H1 (cell line): ENCODE measurements around the gene SMIM13. TPM values are rescaled to one million over a fixed set of nuclear protein-coding genes. Genes with fewer than 3 reads are reported as not detected.
A peak's percentile ranks its signal among the peaks of the same experiment; 100 is the strongest.

ENCODE experiments used
- CTCF ChIA-PET: fragments of 300-600 bp; sonication (Branson Sonifier 250); formaldehyde crosslinking; loops from one replicate; lab custom pipeline; 2021; ENCODE audit not compliant: partially characterized antibody; lab: Charles Lee
- POLR2A ChIA-PET: fragments of 300-600 bp; sonication (Branson Sonifier 250); formaldehyde crosslinking; loops from one replicate; lab custom pipeline; 2021; ENCODE audit warnings: inconsistent platforms; ENCODE audit not compliant: partially characterized antibody; lab: Charles Lee
- DNase-seq, 2 experiments: peaks; one replicate each; pipeline versions ENCODE4 v3.0.0 to v3.0.0-alpha.2; 2010 to 2022; ENCODE audit warnings: low spot score in 2 of 2, low read depth in 1 of 2, mixed read lengths in 1 of 2
- FAIRE-seq: peaks from 2 replicates; lab custom pipeline; 2011; peaks lifted over from hg19 to GRCh38; lab: Jason Lieb, UNC
- H2AFZ ChIP-seq: 2 replicates; pipeline ENCODE4 v1.8.1; 2012; ENCODE audit warnings: low read length, inconsistent platforms
- H2AK5ac ChIP-seq: 2 replicates; pipeline ENCODE4 v1.6.1; 2013; ENCODE audit warnings: low read depth, low read length
- H2BK120ac ChIP-seq: replicated peaks from 2 replicates; pipeline ENCODE3; 2013; ENCODE audit warnings: low read depth, low read length, inconsistent platforms
- H2BK12ac ChIP-seq: 2 replicates; pipeline ENCODE4 v1.6.1; 2013; ENCODE audit warnings: low read depth, low read length
- H2BK15ac ChIP-seq: 2 replicates; pipeline ENCODE4 v1.6.1; 2013; ENCODE audit warnings: low read length
- H2BK20ac ChIP-seq: 2 replicates; pipeline ENCODE4 v1.6.1; 2013; ENCODE audit warnings: low read length
- H2BK5ac ChIP-seq: 2 replicates; pipeline ENCODE4 v1.6.1; 2013; ENCODE audit warnings: low read depth, low read length
- H3K14ac ChIP-seq: 2 replicates; pipeline ENCODE4 v1.6.1; 2013; ENCODE audit warnings: inconsistent platforms; ENCODE audit not compliant: insufficient read length
- H3K18ac ChIP-seq: 2 replicates; pipeline ENCODE4 v1.6.1; 2013; ENCODE audit warnings: low read length; ENCODE audit errors: extremely low read depth
- H3K23ac ChIP-seq: 2 replicates; pipeline ENCODE4 v1.6.1; 2013; ENCODE audit warnings: inconsistent platforms; ENCODE audit not compliant: insufficient read length
- H3K23me2 ChIP-seq: 2 replicates; pipeline ENCODE4 v1.6.1; 2013; ENCODE audit warnings: low read depth, low read length
- H3K27ac ChIP-seq: 2 replicates; pipeline ENCODE4 v1.6.1; 2011; ENCODE audit warnings: low read depth, low read length, inconsistent platforms
- H3K27me3 ChIP-seq, 4 experiments: replicated peaks in 1 of 4; 1 replicate in 1 of 4; 2 replicates in 3 of 4; pipeline versions ENCODE4 v1.6.1 to v1.8.1; 2011 to 2013; ENCODE audit warnings: low read length in 3 of 4, mild to moderate bottlenecking in 3 of 4, inconsistent platforms in 2 of 4, mixed read lengths in 2 of 4, moderate library complexity in 1 of 4; ENCODE audit not compliant: control insufficient read depth in 3 of 4, insufficient read depth in 3 of 4; ENCODE audit errors: extremely low read depth in 1 of 4
- H3K36me3 ChIP-seq, 4 experiments: 2 replicates each; pipeline versions ENCODE4 v1.6.1 to v1.8.1; 2011 to 2013; ENCODE audit warnings: mild to moderate bottlenecking in 4 of 4, low read length in 3 of 4, moderate library complexity in 2 of 4, control low read depth in 1 of 4, inconsistent platforms in 1 of 4; ENCODE audit not compliant: insufficient read depth in 4 of 4, control insufficient read depth in 2 of 4
- H3K4ac ChIP-seq: replicated peaks from 2 replicates; pipeline ENCODE3; 2013; ENCODE audit warnings: low read length, low read depth, mixed read lengths, inconsistent platforms; ENCODE audit not compliant: insufficient read length
- H3K4me1 ChIP-seq, 4 experiments: replicated peaks in 1 of 4; 1 replicate in 1 of 4; 2 replicates in 3 of 4; pipeline versions ENCODE4 v1.6.1 to v1.8.1; 2011 to 2013; ENCODE audit warnings: low read length in 3 of 4, inconsistent platforms in 2 of 4, mixed read lengths in 1 of 4; ENCODE audit not compliant: insufficient read depth in 4 of 4, control insufficient read depth in 3 of 4
- H3K4me2 ChIP-seq, 2 experiments: 2 replicates each; pipeline versions ENCODE4 v1.6.1 to v1.8.1; 2011 to 2013; ENCODE audit warnings: low read depth in 2 of 2, low read length in 2 of 2, control low read depth in 1 of 2, inconsistent platforms in 1 of 2, mild to moderate bottlenecking in 1 of 2; ENCODE audit not compliant: insufficient read depth in 1 of 2
- H3K4me3 ChIP-seq, 4 experiments: fragments of 200-600, 300-600 bp in 1 of 4; sonication (generic), shearing (Covaris generic), sonication (Bioruptor Twin) in 1 of 4; 2 replicates each; pipeline versions ENCODE4 v1.5.1 to v1.8.1; 2011 to 2016; ENCODE audit warnings: low read length in 4 of 4, low read depth in 3 of 4, control low read depth in 2 of 4, inconsistent platforms in 2 of 4, mild to moderate bottlenecking in 2 of 4, mixed read lengths in 1 of 4, moderate library complexity in 1 of 4; ENCODE audit not compliant: insufficient read depth in 2 of 4; ENCODE audit errors: extremely low read depth in 1 of 4
- H3K56ac ChIP-seq: replicated peaks from 2 replicates; pipeline ENCODE3; 2013; ENCODE audit warnings: low read depth, mild to moderate bottlenecking, mixed read lengths, low read length, inconsistent platforms; ENCODE audit not compliant: insufficient read length
- H3K79me1 ChIP-seq: 2 replicates; pipeline ENCODE4 v1.6.1; 2013; ENCODE audit warnings: low read depth, low read length, control low read depth
- H3K79me2 ChIP-seq, 2 experiments: 2 replicates each; pipeline versions ENCODE4 v1.6.1 to v1.8.1; 2012 to 2013; ENCODE audit warnings: low read length in 2 of 2, mild to moderate bottlenecking in 2 of 2, inconsistent platforms in 1 of 2; ENCODE audit not compliant: insufficient read depth in 2 of 2, control insufficient read depth in 1 of 2
- H3K9ac ChIP-seq, 4 experiments: replicated peaks in 1 of 4; 1 replicate in 1 of 4; 2 replicates in 3 of 4; pipeline versions ENCODE4 v1.6.1 to v1.8.1; 2011 to 2013; ENCODE audit warnings: low read depth in 3 of 4, low read length in 3 of 4, control low read depth in 2 of 4, mild to moderate bottlenecking in 2 of 4, moderate library complexity in 2 of 4, inconsistent platforms in 1 of 4; ENCODE audit errors: extremely low read depth in 1 of 4
- H3K9me3 ChIP-seq, 2 experiments: 2 replicates each; pipeline versions ENCODE4 v1.6.1 to v1.8.1; 2012 to 2013; ENCODE audit warnings: mild to moderate bottlenecking in 2 of 2, moderate library complexity in 2 of 2, control low read depth in 1 of 2, inconsistent platforms in 1 of 2, low read depth in 1 of 2, low read length in 1 of 2, mixed read lengths in 1 of 2; ENCODE audit not compliant: insufficient read depth in 2 of 2
- H4K20me1 ChIP-seq, 2 experiments: replicated peaks in 1 of 2; 2 replicates each; pipeline versions ENCODE3 to v1.8.1; 2011 to 2013; ENCODE audit warnings: inconsistent platforms in 2 of 2, low read length in 2 of 2, mild to moderate bottlenecking in 1 of 2; ENCODE audit not compliant: insufficient read depth in 2 of 2, control insufficient read depth in 1 of 2
- H4K5ac ChIP-seq: 2 replicates; pipeline ENCODE4 v1.6.1; 2013; ENCODE audit warnings: low read length, low read depth, mixed read lengths, inconsistent platforms; ENCODE audit not compliant: insufficient read length
- H4K8ac ChIP-seq: 2 replicates; pipeline ENCODE4 v1.8.0; 2013; ENCODE audit warnings: mild to moderate bottlenecking, moderate library complexity, low read length, inconsistent platforms; ENCODE audit not compliant: insufficient read depth; ENCODE audit errors: extremely low read depth
- H4K91ac ChIP-seq: replicated peaks from 2 replicates; pipeline ENCODE3; 2013; ENCODE audit warnings: low read length, mixed read lengths, inconsistent platforms; ENCODE audit not compliant: insufficient read length
- BRCA1 ChIP-seq: IDR thresholded peaks from 2 replicates; pipeline ENCODE4 v1.6.1; 2012; ENCODE audit warnings: low read depth, low read length, improper control_type of control experiment
- CBX8 ChIP-seq: fragments of 300-800, 300-1000 bp; sonication (generic); IDR thresholded peaks from 2 replicates; pipeline ENCODE4 v1.7.1; 2016; ENCODE audit warnings: low read depth, low read length, borderline replicate concordance
- GTF2F1 ChIP-seq: IDR thresholded peaks from 2 replicates; pipeline ENCODE4 v1.6.1; 2012; ENCODE audit warnings: low read depth, low read length, improper control_type of control experiment, borderline replicate concordance
- PHF8 ChIP-seq: fragments of 200-600 bp; sonication (generic); conservative IDR thresholded peaks from 2 replicates; pipeline ENCODE4 v1.7.1; 2012; ENCODE audit warnings: low read depth, mild to moderate bottlenecking, inconsistent platforms, low read length, moderate library complexity
- POLR2AphosphoS5 ChIP-seq: IDR thresholded peaks from 2 replicates; pipeline ENCODE4 v1.6.1; 2011; ENCODE audit warnings: low read depth, low read length
- RXRA ChIP-seq: IDR thresholded peaks from 2 replicates; pipeline ENCODE4 v1.6.1; 2011; ENCODE audit warnings: low read depth, mild to moderate bottlenecking, low read length, moderate library complexity; ENCODE audit not compliant: insufficient read depth
- SP2 ChIP-seq: IDR thresholded peaks from 2 replicates; pipeline ENCODE4 v1.6.1; 2012; ENCODE audit warnings: mild to moderate bottlenecking, low read length, inconsistent platforms
- WGBS, 2 experiments: shearing (Covaris generic) in 1 of 2; methylation state at CpG; one replicate each; pipeline versions ENCODE4 v1.1.6 to v1.1.7; 2013 to 2015; ENCODE audit warnings: low lambda C conversion rate in 2 of 2, mixed read lengths in 2 of 2, inconsistent platforms in 1 of 2, low coverage in 1 of 2, missing lambda C conversion rate in 1 of 2; ENCODE audit not compliant: insufficient replicate concordance in 2 of 2, insufficient coverage in 1 of 2, insufficient read length in 1 of 2; ENCODE audit errors: extremely low coverage in 1 of 2, missing lambda C conversion rate in 1 of 2; 5-methylcytosine and 5-hydroxymethylcytosine counted together
- polyA plus RNA-seq, 7 experiments: library from polyadenylated mRNA; depleted of rRNA in 3 of 7; stranded (reverse) in 5 of 7; unstranded in 2 of 7; fragments of >200 nt in 5 of 7; fragments of 200-250 nt in 2 of 7; gene quantifications; 1 replicate in 5 of 7; 2 replicates in 1 of 7; 4 replicates in 1 of 7; pipeline versions ENCODE4 v1.2.1 to v1.2.3, GENCODE V29; 2011 to 2013; ENCODE audit warnings: missing spikeins in 2 of 7, mixed read lengths in 2 of 7
- total RNA-seq: library from RNA; stranded (reverse); fragmentation: NEBNext Ultra II Directional; extraction: Animal tissue kit (Norgen Biotek cat#: 25700); gene quantifications from 2 replicates; pipeline ENCODE4 v1.2.1, GENCODE V29; 2021

Gene SMIM13
- total and polyA plus RNA-seq, 2 of the 8 experiments (the other 6 are each of a cell fraction or from before 2014, with no cell fraction given), result 1.7 to 10.6 TPM

- DNase-seq (no peak), FAIRE-seq (no peak)
- Histone ChIP-seq H3K36me3 (no peaks in the 10 kb centered on the region; a peak in 1 of 8 replicates), H4K8ac (no peak overlapping the region), H2BK12ac (peak overlapping the region; percentile 71; the same call in 1 of the 2 replicates), H3K79me2 (no peaks in the 10 kb centered on the region), H3K4ac (no peak overlapping the region), H4K5ac (no peak overlapping the region), H2AK5ac (no peak overlapping the region), H3K4me3 (no peak overlapping the region), H2AFZ (no peak overlapping the region), H3K23ac (no peak overlapping the region), H2BK120ac (peak overlapping the region; percentile 68), H2BK15ac (no peak overlapping the region), H3K14ac (no peak overlapping the region), H3K27ac (no peak overlapping the region), H4K91ac (peak overlapping the region; percentile 8), H3K79me1 (no peaks in the 10 kb centered on the region), H2BK5ac (peak overlapping the region; percentile 6; the same call in 1 of the 2 replicates), H3K4me2 (no peak overlapping the region), H3K23me2 (no peaks in the 10 kb centered on the region), H3K4me1 (peaks cover 0 to 4% (median under 1%) of the 10 kb centered on the region in 4 experiments; a peak in 4 of 7 replicates), H3K9ac (no peak overlapping the region; a peak in 1 of 7 replicates), H3K56ac (no peak overlapping the region), H2BK20ac (peak overlapping the region; percentile 73; the same call in 1 of the 2 replicates), H4K20me1 (no peaks in the 10 kb centered on the region), H3K9me3 (peaks cover 0 to 3% of the 10 kb centered on the region in 2 experiments; a peak in 1 of 4 replicates)
- ChIA-PET CTCF (interaction anchor here (1.1 to 2.8 kb wide), 4 partner anchors 7 to 317 kb away, joined by 3 to 15 read pairs (median 6); no protein-coding TSS in a partner anchor), POLR2A (no interaction called here)
- 92% methylated on average over 6 of the region's 6 CpGs; no CpG with 5 or more reads in 1 of the 2 experiments for WGBS, 2 experiments
- TF ChIP-seq CBX8 (no peak), GTF2F1 (no peak), RXRA (no peak), BRCA1 (no peak), POLR2AphosphoS5 (no peak), PHF8 (no peak), SP2 (no peak)
- TF ChIP-seq, all 59 proteins: peak for 0
- Histone ChIP-seq H3K27me3 (no peaks in the 10 kb centered on the region), H3K18ac (no peak overlapping the region)
Observed at GRCh38 chr6:11179088-11179418, 85.4 kb downstream of the SMIM13 start.
